Subcutaneous adipose tissue (tissue), 4 donors: ENCODE measurements around the gene WWOX. TPM values are rescaled to one million over a fixed set of nuclear protein-coding genes. Genes with fewer than 3 reads are reported as not detected.

Source experiments
- CTCF ChIP-seq: fragments of 450-650 bp; IDR thresholded peaks from one replicate; pipeline ENCODE4 v1.5.1; 2016; ENCODE audit warnings: low read depth, mild to moderate bottlenecking, control low read depth, antibody characterized with exemption, moderate library complexity
- total RNA-seq, 4 donors: library from RNA; depleted of rRNA; stranded (reverse); fragments of >200 nt; gene quantifications; one replicate each; pipeline ENCODE4 v1.1.0, GENCODE V29; 2016

WWOX gene
- total RNA-seq, 4 donors from 2014 or later: 31.4 to 67.8 (median 46.0) TPM

- no peak for TF ChIP-seq CTCF
Measured at GRCh38 chr16:78105517-78105916, 6.1 kb downstream of the WWOX start.

- no peak for TF ChIP-seq CTCF
Measured at GRCh38 chr16:78106686-78107085, 7.2 kb downstream of the WWOX start.

- TF ChIP-seq CTCF: no peak
Measured at GRCh38 chr16:78108451-78108850, 9.0 kb downstream of the WWOX start.

- no peak for TF ChIP-seq CTCF
Measured at GRCh38 chr16:78113258-78113657, 13.8 kb downstream of the WWOX start.

GRCh38 chr16:78115659-78116058, 16.2 kb downstream of the WWOX start:
- no peak for TF ChIP-seq CTCF

- TF ChIP-seq CTCF: no peak
Measured at GRCh38 chr16:78116946-78117345, 17.5 kb downstream of the WWOX start.

- TF ChIP-seq CTCF: no peak
Measured at GRCh38 chr16:78117391-78117790, 17.9 kb downstream of the WWOX start.
